ENCODE data around the gene USP48. TPM values are rescaled to one million over a fixed set of nuclear protein-coding genes. Genes with fewer than 3 reads are reported as not detected.

USP48 gene
- total and polyA plus RNA-seq, 10 of the 15 experiments (the other 5 are each of a cell fraction or from before 2014, with no cell fraction given) = 21.2 to 115 (median 75.5) TPM

DNA sequence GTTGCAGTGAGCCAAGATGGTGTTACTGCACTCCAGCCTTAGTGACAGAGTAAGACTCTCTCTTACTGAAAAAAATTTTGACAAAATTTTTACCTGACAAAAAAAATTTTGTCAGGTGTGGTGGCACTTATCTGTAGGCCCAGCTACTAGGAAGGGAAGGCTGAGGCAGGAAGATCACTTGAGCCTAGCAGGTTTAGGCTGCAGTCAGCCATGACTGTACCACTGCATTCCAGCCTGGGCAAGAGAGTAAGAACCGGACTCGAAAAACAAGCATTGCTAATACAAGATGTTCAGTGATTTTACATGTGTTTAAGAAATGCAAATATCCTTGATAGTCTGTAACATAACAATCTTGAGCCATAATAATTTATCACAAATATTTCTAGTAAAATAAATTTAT is 46.9 kb downstream of the USP48 start:
- ChIA-PET POLR2A (no interaction called here), CTCF (no interaction called here), SMC1A (ENCODE audit: uncharacterized antibody, unreplicated experiment) (no interaction called here), RAD21 (ENCODE audit: unreplicated experiment) (no interaction called here)
- no peaks in the 10 kb centered on the region for H3K9me3 ChIP-seq (replicated peaks; ENCODE audit: control insufficient read depth, insufficient read depth, low read length)
- ATAC-seq (no peak), DNase-seq (ENCODE audit: low read depth, low spot score) (no peak), FAIRE-seq (no peak)
- BruUV-seq (replicated peaks) = no TSS peak
- no peak overlapping the region for H2AFZ ChIP-seq (ENCODE audit: control insufficient read depth, low read depth, low read length)
- no peak overlapping the region for H3K9ac ChIP-seq (ENCODE audit: control insufficient read depth, insufficient read depth, low read length)
- TF ChIP-seq, protein P1, sequence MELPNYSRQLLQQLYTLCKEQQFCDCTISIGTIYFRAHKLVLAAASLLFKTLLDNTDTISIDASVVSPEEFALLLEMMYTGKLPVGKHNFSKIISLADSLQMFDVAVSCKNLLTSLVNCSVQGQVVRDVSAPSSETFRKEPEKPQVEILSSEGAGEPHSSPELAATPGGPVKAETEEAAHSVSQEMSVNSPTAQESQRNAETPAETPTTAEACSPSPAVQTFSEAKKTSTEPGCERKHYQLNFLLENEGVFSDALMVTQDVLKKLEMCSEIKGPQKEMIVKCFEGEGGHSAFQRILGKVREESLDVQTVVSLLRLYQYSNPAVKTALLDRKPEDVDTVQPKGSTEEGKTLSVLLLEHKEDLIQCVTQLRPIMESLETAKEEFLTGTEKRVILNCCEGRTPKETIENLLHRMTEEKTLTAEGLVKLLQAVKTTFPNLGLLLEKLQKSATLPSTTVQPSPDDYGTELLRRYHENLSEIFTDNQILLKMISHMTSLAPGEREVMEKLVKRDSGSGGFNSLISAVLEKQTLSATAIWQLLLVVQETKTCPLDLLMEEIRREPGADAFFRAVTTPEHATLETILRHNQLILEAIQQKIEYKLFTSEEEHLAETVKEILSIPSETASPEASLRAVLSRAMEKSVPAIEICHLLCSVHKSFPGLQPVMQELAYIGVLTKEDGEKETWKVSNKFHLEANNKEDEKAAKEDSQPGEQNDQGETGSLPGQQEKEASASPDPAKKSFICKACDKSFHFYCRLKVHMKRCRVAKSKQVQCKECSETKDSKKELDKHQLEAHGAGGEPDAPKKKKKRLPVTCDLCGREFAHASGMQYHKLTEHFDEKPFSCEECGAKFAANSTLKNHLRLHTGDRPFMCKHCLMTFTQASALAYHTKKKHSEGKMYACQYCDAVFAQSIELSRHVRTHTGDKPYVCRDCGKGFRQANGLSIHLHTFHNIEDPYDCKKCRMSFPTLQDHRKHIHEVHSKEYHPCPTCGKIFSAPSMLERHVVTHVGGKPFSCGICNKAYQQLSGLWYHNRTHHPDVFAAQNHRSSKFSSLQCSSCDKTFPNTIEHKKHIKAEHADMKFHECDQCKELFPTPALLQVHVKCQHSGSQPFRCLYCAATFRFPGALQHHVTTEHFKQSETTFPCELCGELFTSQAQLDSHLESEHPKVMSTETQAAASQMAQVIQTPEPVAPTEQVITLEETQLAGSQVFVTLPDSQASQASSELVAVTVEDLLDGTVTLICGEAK (IDR thresholded peaks at IDR 0.05; ENCODE audit: borderline replicate concordance) = no peak
- TF ChIP-seq YY1 (IDR thresholded peaks at IDR 0.05; ENCODE audit: low read depth, low read length) (no peak), MTA2 (IDR thresholded peaks at IDR 0.05; ENCODE audit: low read depth) (no peak), POLR2A (IDR thresholded peaks at IDR 0.05; ENCODE audit: low read depth, low read length) (no peak), CHD4 (IDR thresholded peaks at IDR 0.05) (no peak), ASH2L (IDR thresholded peaks at IDR 0.05; ENCODE audit: borderline replicate concordance, low read depth) (no peak), NRF1 (conservative IDR thresholded peaks at IDR 0.05; ENCODE audit: low read depth, low read length) (no peak)
- H3K27me3 ChIP-seq (replicated peaks in 1 of 2; ENCODE audit: control insufficient read depth in 2 of 2, insufficient read depth in 2 of 2, low read length in 1 of 2) = no peaks in the 10 kb centered on the region
- H4K20me1 ChIP-seq (ENCODE audit: control insufficient read depth, insufficient read depth) = no peaks in the 10 kb centered on the region
- peaks cover 5% of the 10 kb centered on the region for H3K79me2 ChIP-seq (ENCODE audit: control insufficient read depth, insufficient read depth, low read length)
- in situ Hi-C loops (cut with MboI) = no loop called here
- H3K36me3 ChIP-seq (ENCODE audit: control insufficient read depth in 2 of 2, insufficient read depth in 2 of 2, low read length in 1 of 2) = peaks cover 12 to 55% of the 10 kb centered on the region in 2 experiments
- H3K4me1 ChIP-seq (ENCODE audit: control insufficient read depth, insufficient read depth, low read length) = no peaks in the 10 kb centered on the region
- intact Hi-C loops (cut with micrococcal nuclease; ENCODE audit: unreplicated experiment) = no loop called here
- H3K4me3 ChIP-seq = no peak overlapping the region
- 96% methylated on average over 2 of the region's 2 CpGs for WGBS (ENCODE audit: insufficient coverage, insufficient replicate concordance, low lambda C conversion rate, missing lambda C conversion rate)
- no peak overlapping the region for H3K4me2 ChIP-seq (ENCODE audit: control insufficient read depth, insufficient read depth)
- no peak overlapping the region for H3K27ac ChIP-seq (ENCODE audit: control insufficient read depth, insufficient read depth)

All from GM12878 (cell line).